NCI-H1436 treated with DMSO at 0.1 percent for 48 hours (cell line): ENCODE data around the gene PTRHD1.
"Not testable (repeated sequence)": the region's sequence is repeated elsewhere in the genome, so short reads cannot be mapped to it uniquely, and the experiment has no call there.

Source experiments
- DNase-seq: peaks from one replicate; lab custom pipeline; 2025; lab: John Stamatoyannopoulos, UW

PTRHD1 gene

GRCh38 chr2:24792874-24793760 lies at the start of gene PTRHD1, which contains the start of gene CENPO:
Gene PTRHD1 (minus strand): TSS chr2:24793391. CDS start chr2:24793377, 14 bp downstream.
Gene CENPO (plus strand): TSS chr2:24793425. CDS start chr2:24793920, 495 bp downstream.
- peak; percentile 85 for DNase-seq

- DNase-seq, result no peak
Observed at GRCh38 chr2:24842081-24843050, 49.2 kb upstream of the PTRHD1 start.

GRCh38 chr2:24840962-24841945 lies 48.1 kb upstream of the PTRHD1 start:
- no peak for DNase-seq

- DNase-seq, result no peak
Observed at GRCh38 chr2:24840164-24840869, 47.1 kb upstream of the PTRHD1 start.

GRCh38 chr2:24839729-24840128 lies 46.5 kb upstream of the PTRHD1 start:
- no peak for DNase-seq

- no peak for DNase-seq
Observed at GRCh38 chr2:24838541-24838940, 45.4 kb upstream of the PTRHD1 start.

GRCh38 chr2:24837996-24838513 lies 44.9 kb upstream of the PTRHD1 start:
- no peak for DNase-seq

GRCh38 chr2:24836706-24837105 lies 43.5 kb upstream of the PTRHD1 start:
- DNase-seq, result no peak

- no peak for DNase-seq
Observed at GRCh38 chr2:24836206-24836605, 43.0 kb upstream of the PTRHD1 start.

- DNase-seq, result not testable (repeated sequence)
Observed at GRCh38 chr2:24835411-24835810, 42.2 kb upstream of the PTRHD1 start.

GRCh38 chr2:24834733-24835395 lies 41.7 kb upstream of the PTRHD1 start:
- no peak for DNase-seq

GRCh38 chr2:24833821-24834732 lies 40.9 kb upstream of the PTRHD1 start:
- DNase-seq, result no peak

- no peak for DNase-seq
Observed at GRCh38 chr2:24832931-24833701, 39.9 kb upstream of the PTRHD1 start.

GRCh38 chr2:24832521-24832920 lies 39.3 kb upstream of the PTRHD1 start:
- DNase-seq, result no peak

- DNase-seq, result no peak
Observed at GRCh38 chr2:24832073-24832461, 38.9 kb upstream of the PTRHD1 start.

GRCh38 chr2:24831221-24832072 lies 38.3 kb upstream of the PTRHD1 start:
- DNase-seq, result no peak

GRCh38 chr2:24830786-24831185 lies 37.6 kb upstream of the PTRHD1 start:
- no peak for DNase-seq
